GM12878 (cell line): Measurements from ENCODE around the gene MOB2. TPM values are rescaled to one million over a fixed set of nuclear protein-coding genes. Genes with fewer than 3 reads are reported as not detected.

Experiments used
- ATAC-seq: fragments of 200-7000 bp; cut with Tn5 transposase; 3 replicates; pipeline ENCODE4 v1.9.1; 2020; ENCODE audit warnings: mild to moderate bottlenecking, moderate library complexity
- BruUV-seq: library from RNA; stranded (reverse); fragments of 400-500 nt; replicated peaks from 2 replicates; lab custom pipeline; 2021; lab: Mats Ljungman, UMichigan
- CTCF ChIA-PET: fragments of 300-600 bp; sonication (Branson Sonifier 250); formaldehyde crosslinking; extraction: SDS; loops from one replicate; lab custom pipeline; 2021; ENCODE audit warnings: inconsistent platforms; lab: Yijun Ruan, JAX
- POLR2A ChIA-PET: fragments of 350-600 bp; formaldehyde crosslinking; extraction: SDS; loops from one replicate; lab custom pipeline; 2021; ENCODE audit warnings: inconsistent platforms; lab: Charles Lee
- RAD21 ChIA-PET: fragments of 300-600 bp; sonication (Branson Sonifier 250); formaldehyde crosslinking; loops from one replicate; lab custom pipeline; 2023; ENCODE audit warnings: antibody characterized with exemption; ENCODE audit not compliant: unreplicated experiment; lab: Charles Lee
- SMC1A ChIA-PET: fragments of 300-600 bp; sonication (Branson Sonifier 250); formaldehyde crosslinking; loops from one replicate; lab custom pipeline; 2023; ENCODE audit not compliant: unreplicated experiment, uncharacterized antibody; lab: Charles Lee
- DNase-seq: peaks from one replicate; pipeline ENCODE4 v3.0.0-alpha.2; 2011; ENCODE audit warnings: low read depth, low spot score
- FAIRE-seq: peaks from 3 replicates; lab custom pipeline; 2011; peaks lifted over from hg19 to GRCh38; lab: Jason Lieb, UNC
- H2AFZ ChIP-seq: 2 replicates; pipeline ENCODE4 v1.6.0; 2011; ENCODE audit warnings: low read depth, low read length, control low read depth; ENCODE audit not compliant: control insufficient read depth
- H3K27ac ChIP-seq: 2 replicates; pipeline ENCODE4 v1.5.1; 2011; ENCODE audit warnings: control low read depth; ENCODE audit not compliant: control insufficient read depth, insufficient read depth
- H3K27me3 ChIP-seq, 2 experiments: replicated peaks in 1 of 2; 2 replicates each; pipeline versions ENCODE4 v1.6.0 to v1.6.1; 2011; ENCODE audit warnings: low read length in 1 of 2; ENCODE audit not compliant: control insufficient read depth in 2 of 2, insufficient read depth in 2 of 2
- H3K36me3 ChIP-seq, 2 experiments: 2 replicates each; pipeline ENCODE4 v1.5.1; 2011; ENCODE audit warnings: low read length in 1 of 2; ENCODE audit not compliant: control insufficient read depth in 2 of 2, insufficient read depth in 2 of 2
- H3K4me1 ChIP-seq: 2 replicates; pipeline ENCODE4 v1.6.1; 2011; ENCODE audit warnings: mild to moderate bottlenecking, low read length, moderate library complexity, mixed read lengths; ENCODE audit not compliant: control insufficient read depth, insufficient read depth
- H3K4me2 ChIP-seq: 2 replicates; pipeline ENCODE4 v1.6.0; 2011; ENCODE audit warnings: control low read depth; ENCODE audit not compliant: control insufficient read depth, insufficient read depth
- H3K4me3 ChIP-seq: fragments of 200-600 bp; sonication (generic); 2 replicates; pipeline ENCODE4 v1.5.1; 2016
- H3K79me2 ChIP-seq: 2 replicates; pipeline ENCODE4 v1.6.0; 2011; ENCODE audit warnings: low read length; ENCODE audit not compliant: control insufficient read depth, insufficient read depth
- H3K9ac ChIP-seq: 2 replicates; pipeline ENCODE4 v1.8.0; 2011; ENCODE audit warnings: low read length, control low read depth, mixed read lengths; ENCODE audit not compliant: control insufficient read depth, insufficient read depth
- H3K9me3 ChIP-seq: replicated peaks from 3 replicates; pipeline ENCODE4 v1.5.1; 2011; ENCODE audit warnings: mild to moderate bottlenecking, low read length; ENCODE audit not compliant: control insufficient read depth, insufficient read depth
- H4K20me1 ChIP-seq: 2 replicates; pipeline ENCODE4 v1.6.0; 2011; ENCODE audit not compliant: control insufficient read depth, insufficient read depth
- HDGF ChIP-seq: fragments of 450-650 bp; IDR thresholded peaks from 2 replicates; pipeline ENCODE4 v1.6.1; 2016; ENCODE audit warnings: antibody characterized with exemption
- HSF1 ChIP-seq: fragments of 150-350 bp; IDR thresholded peaks from 2 replicates; pipeline ENCODE4 v1.6.1; 2014; ENCODE audit warnings: mild to moderate bottlenecking, low read depth, low read length
- MEF2B ChIP-seq: fragments of 450-650 bp; IDR thresholded peaks from 2 replicates; pipeline ENCODE4 v1.6.1; 2018; ENCODE audit warnings: mild to moderate bottlenecking, moderate library complexity; ENCODE audit not compliant: partially characterized antibody, poor library complexity, severe bottlenecking
- MLLT1 ChIP-seq: fragments of 450-650 bp; IDR thresholded peaks from 2 replicates; pipeline ENCODE4 v1.6.1; 2016; ENCODE audit warnings: mild to moderate bottlenecking
- PKNOX1 ChIP-seq: fragments of 450-650 bp; IDR thresholded peaks from 2 replicates; pipeline ENCODE4 v1.6.1; 2016; ENCODE audit warnings: mild to moderate bottlenecking
- POU2F2 ChIP-seq: IDR thresholded peaks from 3 replicates; pipeline ENCODE4 v1.6.1; 2011; ENCODE audit warnings: low read depth, mild to moderate bottlenecking, low read length, borderline replicate concordance
- PRDM15 ChIP-seq: fragments of 450-650 bp; formaldehyde crosslinking; IDR thresholded peaks from 2 replicates; pipeline ENCODE4 v1.4.0; 2020; ENCODE audit warnings: mild to moderate bottlenecking, moderate library complexity
- REST ChIP-seq: IDR thresholded peaks from 2 replicates; pipeline ENCODE4 v1.6.1; 2012; ENCODE audit warnings: mild to moderate bottlenecking, low read depth, low read length
- SMAD5 ChIP-seq: IDR thresholded peaks from 2 replicates; pipeline ENCODE4 v1.6.1; 2016; ENCODE audit warnings: antibody characterized with exemption, low read depth
- STAT1 ChIP-seq: fragments of 450-650 bp; conservative IDR thresholded peaks from 2 replicates; pipeline ENCODE4 v1.6.1; 2014; ENCODE audit warnings: antibody characterized with exemption, mild to moderate bottlenecking
- STAT3 ChIP-seq: IDR thresholded peaks from 2 replicates; pipeline ENCODE4 v1.6.1; 2011; ENCODE audit warnings: low read depth, low read length, improper control_type of control experiment
- USF1 ChIP-seq: IDR thresholded peaks from 2 replicates; pipeline ENCODE4 v1.6.1; 2011; ENCODE audit warnings: borderline replicate concordance, low read depth, mild to moderate bottlenecking, moderate library complexity, mixed read lengths, low read length; ENCODE audit not compliant: insufficient read depth; ENCODE audit errors: extremely low read length
- WGBS: methylation state at CpG from one replicate; pipeline ENCODE4 v1.1.6; 2016; ENCODE audit warnings: low lambda C conversion rate; ENCODE audit not compliant: insufficient replicate concordance, insufficient coverage; ENCODE audit errors: missing lambda C conversion rate; 5-methylcytosine and 5-hydroxymethylcytosine counted together
- in situ Hi-C: fragments of 300-500 bp; cut with MboI; formaldehyde crosslinking; loops from 9 replicates; pipeline ENCODE4 v1.14.3; 2018; ENCODE audit warnings: mixed read lengths
- intact Hi-C: fragments of 100-400 bp; cut with micrococcal nuclease; formaldehyde crosslinking; loops from one replicate; pipeline ENCODE4 v1.14.2; 2022; ENCODE audit not compliant: unreplicated experiment
- polyA plus RNA-seq, 11 experiments: library from polyadenylated mRNA; depleted of rRNA in 4 of 11; unstranded in 6 of 11; stranded (reverse) in 5 of 11; fragments of >200 nt; fragmentation: Nextera tagmentation in 4 of 11; fragmentation: Illumina TruSeq in 1 of 11; extraction: Ambion mirVana in 4 of 11; extraction: Trizol in 1 of 11; gene quantifications; 1 replicate in 1 of 11; 2 replicates in 10 of 11; pipeline versions ENCODE4 v1.2.1 to v1.2.3, GENCODE V29; 2011 to 2016; ENCODE audit warnings: inconsistent platforms in 2 of 11, missing spikeins in 2 of 11, low read depth in 1 of 11
- total RNA-seq, 4 experiments: library from RNA; depleted of rRNA in 3 of 4; stranded (reverse); fragments of >200 nt in 3 of 4; fragmentation: Illumina TruSeq in 1 of 4; extraction: Trizol in 1 of 4; gene quantifications; 2 replicates each; pipeline versions ENCODE4 v1.2.1 to v1.2.3, GENCODE V29; 2013 to 2021

The MOB2 gene
- total and polyA plus RNA-seq, 10 of the 15 experiments (the other 5 are each of a cell fraction or from before 2014, with no cell fraction given), result 0.10 to 34.6 (median 15.5) TPM

GRCh38 chr11:1455763-1456060 is 30.9 kb downstream of the MOB2 start:
- Histone ChIP-seq H3K36me3 (no peaks in the 10 kb centered on the region), H2AFZ (no peak overlapping the region), H3K9ac (no peak overlapping the region), H3K4me1 (no peaks in the 10 kb centered on the region), H3K79me2 (no peaks in the 10 kb centered on the region), H3K9me3 (no peaks in the 10 kb centered on the region), H3K27me3 (no peaks in the 10 kb centered on the region), H3K4me2 (no peak overlapping the region), H3K4me3 (no peak overlapping the region), H4K20me1 (no peaks in the 10 kb centered on the region), H3K27ac (no peak overlapping the region)
- FAIRE-seq (no peak), DNase-seq (no peak), ATAC-seq (no peak)
- intact Hi-C loops, result no loop called here
- POLR2A ChIA-PET, result no interaction called here
- 26% methylated on average over 5 of the region's 5 CpGs for WGBS
- CTCF ChIA-PET, result no interaction called here
- no TSS peak for BruUV-seq
- RAD21 ChIA-PET, result no interaction called here
- SMC1A ChIA-PET, result no interaction called here
- in situ Hi-C loops, result no loop called here
- TF ChIP-seq STAT1, result no peak
- TF ChIP-seq STAT3, result no peak
- TF ChIP-seq USF1, result no peak
- no peak for TF ChIP-seq REST
- TF ChIP-seq PRDM15 (CRISPR knock-in tag), result no peak
- TF ChIP-seq HSF1, result no peak
- TF ChIP-seq SMAD5, result no peak
- no peak for TF ChIP-seq MEF2B
- TF ChIP-seq PKNOX1, result no peak
- TF ChIP-seq MLLT1, result no peak
- TF ChIP-seq HDGF, result no peak
- no peak for TF ChIP-seq POU2F2
